Germinal center (tissue), 1 donor: ENCODE measurements around the gene REXO2.

Experiments used
- DNase-seq: peaks from one replicate; pipeline ENCODE4 v3.0.0; 2012; ENCODE audit warnings: mixed read lengths, low spot score

REXO2 gene

GRCh38 chr11:114439229-114440120 is at the start of gene REXO2:
TSS of gene REXO2 (plus strand) at chr11:114439467. CDS start at chr11:114439529, 62 bp downstream.
- peak; percentile 95 for DNase-seq

- DNase-seq = no peak
These were observed 46.3 kb upstream of the REXO2 start for GRCh38 chr11:114392735-114393667.

- DNase-seq = no peak
These were observed 43.5 kb upstream of the REXO2 start for GRCh38 chr11:114395736-114396135.

GRCh38 chr11:114396916-114397315 is 42.4 kb upstream of the REXO2 start:
- no peak for DNase-seq

GRCh38 chr11:114397349-114397982 is 41.8 kb upstream of the REXO2 start:
- no peak for DNase-seq

GRCh38 chr11:114398303-114398920 is 40.9 kb upstream of the REXO2 start:
- DNase-seq = no peak

- DNase-seq = no peak
These were observed 39.6 kb upstream of the REXO2 start for GRCh38 chr11:114399490-114400215.

- peak; percentile 93 for DNase-seq
These were observed 38.9 kb upstream of the REXO2 start, which contains the start of the genes C11orf71 and RBM7 for GRCh38 chr11:114400216-114400914. TSS of gene C11orf71 (minus strand) at chr11:114400511. CDS start at chr11:114400331, 180 bp downstream. TSS of gene RBM7 (plus strand) at chr11:114400666. CDS start at chr11:114400672, 6 bp downstream.

GRCh38 chr11:114400915-114401223 is 38.4 kb upstream of the REXO2 start:
- no peak for DNase-seq

- DNase-seq = no peak
These were observed 38.0 kb upstream of the REXO2 start for GRCh38 chr11:114401311-114401710.

- DNase-seq = no peak
These were observed 26.3 kb upstream of the REXO2 start for GRCh38 chr11:114412946-114413345.

GRCh38 chr11:114413958-114414357 is 25.3 kb upstream of the REXO2 start:
- no peak for DNase-seq

- DNase-seq = no peak
These were observed 22.8 kb upstream of the REXO2 start for GRCh38 chr11:114416441-114416961.

GRCh38 chr11:114426280-114426679 is 13.0 kb upstream of the REXO2 start:
- DNase-seq = no peak

- DNase-seq = no peak
These were observed 9.0 kb upstream of the REXO2 start for GRCh38 chr11:114430290-114430689.

GRCh38 chr11:114432893-114433292 is 6.4 kb upstream of the REXO2 start:
- DNase-seq = no peak

GRCh38 chr11:114433376-114433775 is 5.9 kb upstream of the REXO2 start:
- DNase-seq = no peak

- DNase-seq = no peak
These were observed 964 bp upstream of the REXO2 start for GRCh38 chr11:114438303-114438702.

GRCh38 chr11:114440121-114440860 is 1.0 kb downstream of the REXO2 start:
- no peak for DNase-seq
